Mesothelial cell of epicardium (in vitro differentiated cells): ENCODE measurements around the gene PACSIN3. TPM values are rescaled to one million over a fixed set of nuclear protein-coding genes. Genes with fewer than 3 reads are reported as not detected.
"Not testable (repeated sequence)": the region's sequence is repeated elsewhere in the genome, so short reads cannot be mapped to it uniquely, and the experiment has no call there.

Source experiments
- DNase-seq, 2 experiments: peaks; one replicate each; pipeline ENCODE4 v3.0.0; 2021; ENCODE audit warnings: low spot score in 2 of 2; ENCODE audit not compliant: unreplicated experiment in 2 of 2
- H3K27ac Mint-ChIP-seq: 2 replicates; pipeline ENCODE4 v1.8.0; 2021; ENCODE audit warnings: mixed read lengths
- H3K27me3 Mint-ChIP-seq: 2 replicates; pipeline ENCODE4 v1.8.0; 2021; ENCODE audit warnings: low read depth, mixed read lengths
- H3K36me3 Mint-ChIP-seq: 2 replicates; pipeline ENCODE4 v1.8.0; 2021; ENCODE audit warnings: mixed read lengths
- H3K4me1 Mint-ChIP-seq: 2 replicates; pipeline ENCODE4 v1.8.0; 2021; ENCODE audit warnings: mixed read lengths
- H3K4me3 Mint-ChIP-seq: 2 replicates; pipeline ENCODE4 v1.8.0; 2021; ENCODE audit warnings: mild to moderate bottlenecking, moderate library complexity, mixed read lengths
- H3K9me3 Mint-ChIP-seq: 2 replicates; pipeline ENCODE4 v1.8.0; 2021; ENCODE audit warnings: mixed read lengths
- total RNA-seq: library from RNA; stranded (reverse); gene quantifications from 3 replicates; pipeline ENCODE4 v1.2.1, GENCODE V29; 2021
- TF ChIP-seq, protein P1 (sequence below): fragments of 200-600 bp; sonication (generic); IDR thresholded peaks from one replicate; pipeline ENCODE4 v1.5.0; 2021; ENCODE audit warnings: antibody characterized with exemption; ENCODE audit not compliant: unreplicated experiment

Gene PACSIN3
- total RNA-seq, 1 donor from 2014 or later: 64.1 TPM

DNA sequence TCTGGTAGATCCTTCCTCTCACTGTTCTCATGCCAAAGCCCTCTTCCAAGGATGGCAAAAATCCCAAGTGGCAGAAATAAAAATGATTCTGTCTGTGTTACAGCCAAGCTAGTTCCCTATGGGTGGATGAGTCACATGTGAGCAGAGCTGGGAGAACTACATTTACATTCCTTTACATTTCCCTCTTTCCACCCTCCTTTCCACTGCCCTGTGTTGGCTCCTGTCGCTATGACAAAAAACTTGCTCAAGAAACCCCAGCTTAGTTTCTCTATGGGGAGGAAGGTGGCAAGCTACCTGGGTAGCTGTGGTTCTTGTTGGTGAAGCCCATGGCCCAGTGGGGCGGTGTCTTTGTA lies 18.4 kb upstream of the PACSIN3 start:
- DNase-seq: no peak
- Mint-ChIP-seq H3K4me1 (peaks cover 7% of the 10 kb centered on the region), H3K36me3 (no peaks in the 10 kb centered on the region), H3K27me3 (no peaks in the 10 kb centered on the region), H3K9me3 (no peaks in the 10 kb centered on the region), H3K4me3 (no peak overlapping the region), H3K27ac (no peak overlapping the region)
- TF ChIP-seq, protein P1, sequence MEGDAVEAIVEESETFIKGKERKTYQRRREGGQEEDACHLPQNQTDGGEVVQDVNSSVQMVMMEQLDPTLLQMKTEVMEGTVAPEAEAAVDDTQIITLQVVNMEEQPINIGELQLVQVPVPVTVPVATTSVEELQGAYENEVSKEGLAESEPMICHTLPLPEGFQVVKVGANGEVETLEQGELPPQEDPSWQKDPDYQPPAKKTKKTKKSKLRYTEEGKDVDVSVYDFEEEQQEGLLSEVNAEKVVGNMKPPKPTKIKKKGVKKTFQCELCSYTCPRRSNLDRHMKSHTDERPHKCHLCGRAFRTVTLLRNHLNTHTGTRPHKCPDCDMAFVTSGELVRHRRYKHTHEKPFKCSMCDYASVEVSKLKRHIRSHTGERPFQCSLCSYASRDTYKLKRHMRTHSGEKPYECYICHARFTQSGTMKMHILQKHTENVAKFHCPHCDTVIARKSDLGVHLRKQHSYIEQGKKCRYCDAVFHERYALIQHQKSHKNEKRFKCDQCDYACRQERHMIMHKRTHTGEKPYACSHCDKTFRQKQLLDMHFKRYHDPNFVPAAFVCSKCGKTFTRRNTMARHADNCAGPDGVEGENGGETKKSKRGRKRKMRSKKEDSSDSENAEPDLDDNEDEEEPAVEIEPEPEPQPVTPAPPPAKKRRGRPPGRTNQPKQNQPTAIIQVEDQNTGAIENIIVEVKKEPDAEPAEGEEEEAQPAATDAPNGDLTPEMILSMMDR: no peak

DNA sequence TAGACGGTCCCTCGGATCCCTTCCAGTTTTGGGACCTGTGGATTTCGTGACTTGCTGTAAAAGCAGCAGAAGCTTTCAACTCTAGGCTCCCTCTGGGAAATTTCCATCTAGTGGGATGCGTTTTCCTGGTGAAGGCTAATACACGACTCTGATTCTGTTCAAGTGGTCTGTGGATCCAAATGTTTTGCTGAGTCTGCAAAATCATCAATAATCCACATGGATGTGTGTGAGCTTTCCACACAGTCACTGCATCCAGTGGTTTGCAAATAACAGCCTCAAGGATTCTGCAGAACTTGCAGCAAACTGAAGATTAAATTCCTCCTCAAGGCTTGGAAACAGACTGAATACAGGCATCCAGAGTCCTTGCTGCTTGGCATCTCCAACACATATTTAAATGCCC lies 16.3 kb upstream of the PACSIN3 start:
- H3K27ac Mint-ChIP-seq: no peak overlapping the region
- TF ChIP-seq, protein P1: no peak
- H3K4me1 Mint-ChIP-seq: peaks cover 7% of the 10 kb centered on the region
- H3K27me3 Mint-ChIP-seq: no peaks in the 10 kb centered on the region
- no peaks in the 10 kb centered on the region for H3K36me3 Mint-ChIP-seq
- no peak overlapping the region for H3K4me3 Mint-ChIP-seq
- H3K9me3 Mint-ChIP-seq: no peaks in the 10 kb centered on the region
- no peak for DNase-seq

DNA sequence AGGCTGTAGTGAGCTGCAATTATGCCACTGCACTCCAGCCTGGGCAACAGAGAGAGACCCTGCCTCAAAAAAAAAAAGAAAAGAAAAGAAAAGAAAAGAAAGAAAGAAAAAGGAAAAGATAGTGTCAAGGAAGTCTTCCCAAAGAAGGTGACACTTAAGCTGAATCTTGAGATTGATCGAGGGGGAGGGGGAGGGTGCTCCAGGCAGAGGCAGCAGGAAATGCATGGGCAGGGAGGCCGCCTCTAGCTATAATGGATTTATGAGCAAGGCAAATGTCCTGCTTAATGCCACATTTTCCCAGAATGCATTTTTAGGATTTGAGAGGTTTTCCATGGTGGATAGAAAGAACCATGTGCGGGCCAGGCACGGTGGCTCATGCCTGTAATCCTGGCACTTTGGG lies 14.8 kb upstream of the PACSIN3 start:
- Mint-ChIP-seq H3K4me1 (peaks cover 7% of the 10 kb centered on the region), H3K27ac (no peak overlapping the region), H3K36me3 (no peaks in the 10 kb centered on the region), H3K9me3 (no peaks in the 10 kb centered on the region), H3K4me3 (no peak overlapping the region), H3K27me3 (no peaks in the 10 kb centered on the region)
- no peak for DNase-seq
- TF ChIP-seq, protein P1: no peak

DNA sequence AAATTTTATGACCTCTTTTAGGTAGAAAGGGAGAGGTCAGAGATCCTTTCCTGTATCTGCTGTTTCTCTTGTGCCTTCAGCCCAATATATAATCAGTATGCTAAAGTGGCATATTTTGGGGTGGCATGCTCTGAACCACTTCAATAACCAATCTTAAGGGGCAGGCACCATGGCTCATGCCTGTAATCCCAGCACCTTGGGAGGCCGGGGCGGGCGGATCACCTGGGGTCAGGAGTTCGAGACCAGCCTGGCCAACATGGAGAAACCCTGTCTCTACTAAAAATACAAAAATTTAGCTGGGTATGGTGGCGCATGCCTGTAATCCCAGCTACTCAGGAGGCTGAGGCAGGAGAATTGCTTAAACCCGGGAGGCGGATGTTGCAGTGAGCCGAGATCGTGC lies 11.9 kb upstream of the PACSIN3 start:
- H3K4me1 Mint-ChIP-seq: peaks cover 15% of the 10 kb centered on the region
- not testable (repeated sequence) for H3K27me3 Mint-ChIP-seq, DNase-seq, H3K27ac Mint-ChIP-seq, H3K9me3 Mint-ChIP-seq, H3K36me3 Mint-ChIP-seq, H3K4me3 Mint-ChIP-seq

DNA sequence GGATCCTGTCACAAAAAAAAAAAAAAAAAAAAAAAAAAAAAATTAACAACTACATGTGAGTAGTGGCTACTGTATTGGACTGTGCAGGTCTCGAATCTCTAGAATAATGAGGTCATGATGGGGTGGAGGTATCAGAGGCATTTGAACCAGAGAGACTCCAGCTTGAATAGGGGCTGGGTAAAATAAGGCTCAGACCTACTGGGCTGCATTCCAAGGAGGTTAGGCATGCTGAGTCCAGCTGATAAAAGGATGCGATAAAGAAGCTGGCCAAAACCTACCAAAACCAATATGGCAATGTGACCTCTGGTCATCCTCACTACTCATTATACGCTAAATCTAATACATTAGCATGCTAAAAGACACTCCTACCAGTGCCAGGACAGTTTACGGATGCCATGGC lies 5.9 kb upstream of the PACSIN3 start:
- Mint-ChIP-seq H3K27me3 (no peaks in the 10 kb centered on the region), H3K27ac (no peak overlapping the region), H3K36me3 (no peaks in the 10 kb centered on the region), H3K9me3 (no peaks in the 10 kb centered on the region), H3K4me1 (peaks cover 40% of the 10 kb centered on the region), H3K4me3 (no peak overlapping the region)
- no peak for DNase-seq
- TF ChIP-seq, protein P1: no peak

DNA sequence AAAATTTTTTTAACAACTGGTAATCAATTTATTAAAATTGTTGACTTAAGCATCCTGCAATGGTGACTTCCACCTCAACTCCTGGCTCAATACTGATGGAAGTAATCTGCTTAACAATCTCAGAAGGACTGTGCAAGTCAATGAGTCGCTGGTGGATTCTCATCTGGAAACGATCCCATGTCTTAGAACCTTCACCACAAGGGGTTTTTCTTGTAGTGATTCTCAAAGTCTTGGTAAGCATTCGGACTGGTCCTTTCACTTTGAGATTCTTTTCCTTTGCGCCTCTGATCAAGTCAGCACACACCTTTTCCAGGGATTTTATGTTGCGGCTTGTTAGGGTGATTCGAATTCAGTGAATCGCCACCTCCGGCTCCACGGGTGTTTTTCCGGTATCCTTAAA lies 4.9 kb upstream of the PACSIN3 start:
- H3K27ac Mint-ChIP-seq, DNase-seq, H3K27me3 Mint-ChIP-seq, H3K9me3 Mint-ChIP-seq, H3K4me3 Mint-ChIP-seq, H3K36me3 Mint-ChIP-seq: not testable (repeated sequence)
- peaks cover 45% of the 10 kb centered on the region for H3K4me1 Mint-ChIP-seq

DNA sequence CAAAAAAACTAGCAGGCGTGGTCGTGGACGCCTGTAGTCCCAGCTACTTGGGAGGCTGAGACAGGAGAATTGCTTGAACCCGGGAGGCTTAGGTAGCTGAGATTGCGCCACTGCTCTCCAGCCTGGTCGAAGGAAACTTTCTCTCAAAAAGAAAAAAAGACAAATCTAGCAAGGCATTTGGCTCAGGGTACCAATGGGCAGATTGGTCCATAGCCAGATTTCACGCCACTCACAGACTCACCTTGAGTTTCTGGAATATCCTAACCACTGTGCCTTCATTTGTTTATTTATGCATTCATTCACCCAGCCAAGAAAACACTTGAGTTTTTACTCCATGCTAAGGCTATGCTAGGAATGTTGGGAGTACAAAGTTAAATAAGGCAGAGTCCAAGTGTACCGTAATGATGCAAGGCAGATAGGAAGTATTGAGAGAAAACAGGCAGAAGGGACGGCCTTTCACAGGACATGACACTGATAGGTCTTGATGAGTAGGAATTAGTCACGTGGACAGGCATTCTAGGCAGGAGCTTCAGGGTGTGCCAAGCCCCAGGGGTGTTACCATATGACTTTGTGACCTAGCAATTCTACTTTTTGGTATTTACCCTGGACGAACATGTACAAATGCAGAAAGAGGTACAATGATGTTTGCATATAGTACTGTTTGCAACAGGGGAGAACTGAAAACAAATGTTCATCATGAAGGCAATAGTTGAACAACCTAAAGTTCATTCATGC lies 3.0 kb upstream of the PACSIN3 start:
- Mint-ChIP-seq H3K4me3 (no peak overlapping the region), H3K27me3 (no peaks in the 10 kb centered on the region), H3K4me1 (peaks cover 46% of the 10 kb centered on the region), H3K9me3 (no peaks in the 10 kb centered on the region), H3K36me3 (no peaks in the 10 kb centered on the region), H3K27ac (peak overlapping the region; percentile 40)
- DNase-seq: no peak
- TF ChIP-seq, protein P1: no peak
